MG63 (cell line): ENCODE measurements around the gene SEBOX. TPM values are rescaled to one million over a fixed set of nuclear protein-coding genes. Genes with fewer than 3 reads are reported as not detected.
A peak's percentile ranks its signal among the peaks of the same experiment; 100 is the strongest.

ENCODE experiments used
- DNase-seq: peaks from one replicate; pipeline ENCODE4 v3.0.0-alpha.2; 2020
- H3K27me3 ChIP-seq: fragments of 250-450 bp; sonication (Bioruptor Pico); 2 replicates; pipeline ENCODE4 v1.5.1; 2020; ENCODE audit warnings: mild to moderate bottlenecking, moderate library complexity
- H3K36me3 ChIP-seq: fragments of 250-450 bp; sonication (Bioruptor Pico); 2 replicates; pipeline ENCODE4 v1.5.1; 2020; ENCODE audit warnings: mild to moderate bottlenecking, moderate library complexity
- H3K4me3 ChIP-seq: fragments of 250-450 bp; sonication (Bioruptor Pico); 2 replicates; pipeline ENCODE4 v1.5.1; 2020; ENCODE audit warnings: mild to moderate bottlenecking, moderate library complexity
- H3K9me3 ChIP-seq: fragments of 250-450 bp; sonication (Bioruptor Pico); 2 replicates; pipeline ENCODE4 v1.5.1; 2020; ENCODE audit warnings: mild to moderate bottlenecking, moderate library complexity
- total RNA-seq: library from RNA; depleted of rRNA; stranded (reverse); fragments of >200 nt; shearing (Covaris generic); gene quantifications from 2 replicates; pipeline ENCODE4 v1.2.3, GENCODE V29; 2014; ENCODE audit warnings: low replicate concordance; rRNA removed

SEBOX gene, protein sequence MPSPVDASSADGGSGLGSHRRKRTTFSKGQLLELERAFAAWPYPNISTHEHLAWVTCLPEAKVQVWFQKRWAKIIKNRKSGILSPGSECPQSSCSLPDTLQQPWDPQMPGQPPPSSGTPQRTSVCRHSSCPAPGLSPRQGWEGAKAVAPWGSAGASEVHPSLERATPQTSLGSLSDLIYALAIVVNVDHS
- not detected in 2 replicates for total RNA-seq

DNA sequence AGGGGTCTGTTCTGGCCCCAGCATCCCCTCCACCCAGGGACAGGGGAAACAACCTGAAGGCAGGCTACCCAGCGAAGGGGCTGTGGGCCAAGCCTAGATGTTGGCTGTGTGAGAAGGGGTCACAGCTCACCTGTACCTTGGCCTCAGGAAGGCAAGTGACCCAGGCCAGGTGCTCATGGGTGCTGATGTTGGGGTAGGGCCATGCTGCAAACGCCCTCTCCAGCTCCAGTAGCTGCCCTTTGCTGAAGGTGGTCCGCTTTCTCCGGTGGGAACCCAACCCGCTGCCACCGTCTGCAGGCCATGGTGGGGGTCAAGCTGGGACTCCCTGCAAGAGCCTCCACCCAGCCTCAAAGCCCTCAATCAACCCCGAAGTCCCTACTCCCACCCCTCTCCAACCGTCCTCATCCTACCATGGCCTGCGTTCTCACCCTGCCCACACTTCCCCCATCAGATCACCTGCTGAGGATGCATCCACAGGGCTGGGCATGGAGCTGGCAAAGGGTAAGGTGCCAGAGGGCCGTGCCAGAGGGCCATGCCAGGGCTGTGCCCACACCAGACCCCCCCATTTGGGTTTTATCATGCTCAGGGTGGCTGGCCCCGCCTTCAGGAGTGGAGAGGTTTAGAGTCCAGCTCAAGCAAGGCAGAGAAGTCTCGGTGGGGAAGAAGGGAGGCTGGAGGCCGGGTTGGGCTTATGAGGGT lies at the start of gene SEBOX:
TSS of gene SEBOX (minus strand) at position 535 of the 699 bp plus-strand sequence. CDS start at position 487, 48 bp downstream.
- no peaks in the 10 kb centered on the region for H3K27me3 ChIP-seq
- H3K36me3 ChIP-seq = peaks cover 22% of the 10 kb centered on the region
- H3K9me3 ChIP-seq = no peaks in the 10 kb centered on the region
- no peak within 1 kb of the TSS for H3K4me3 ChIP-seq
- DNase-seq = no peak

GRCh38 chr17:28413804-28414203 lies 48.8 kb upstream of the SEBOX start:
- Histone ChIP-seq H3K36me3 (no peaks in the 10 kb centered on the region), H3K4me3 (no peak overlapping the region)
- DNase-seq = no peak

DNA sequence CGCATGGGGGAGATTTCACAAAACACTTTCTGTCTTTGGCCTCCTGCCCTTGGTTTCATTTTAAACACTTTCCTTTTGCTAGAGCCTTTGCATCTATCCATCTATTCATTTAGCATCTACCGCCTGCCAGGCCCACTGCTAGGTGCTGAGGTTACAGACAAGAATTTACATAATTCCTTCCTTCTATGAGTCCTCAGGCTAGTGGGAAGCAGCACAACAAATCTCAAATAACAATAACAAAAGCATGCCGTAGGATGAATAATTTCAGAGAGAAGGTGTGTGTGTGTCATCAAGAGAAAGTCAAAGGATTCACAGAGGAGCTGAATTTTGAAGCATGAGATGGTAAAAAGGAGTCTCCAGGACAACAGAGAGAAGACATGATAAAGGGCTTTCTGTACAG lies 47.1 kb upstream of the SEBOX start:
- H3K9me3 ChIP-seq = no peaks in the 10 kb centered on the region
- no peaks in the 10 kb centered on the region for H3K27me3 ChIP-seq
- DNase-seq = no peak
- no peak overlapping the region for H3K4me3 ChIP-seq
- H3K36me3 ChIP-seq = no peaks in the 10 kb centered on the region

More at GRCh38 chr17:28413804-28414203, 48.8 kb upstream of the SEBOX start:
- Histone ChIP-seq H3K9me3 (no peaks in the 10 kb centered on the region), H3K27me3 (no peaks in the 10 kb centered on the region)

- Histone ChIP-seq H3K4me3 (no peak overlapping the region), H3K27me3 (no peaks in the 10 kb centered on the region), H3K36me3 (no peaks in the 10 kb centered on the region), H3K9me3 (no peaks in the 10 kb centered on the region)
- DNase-seq = no peak
Observed at GRCh38 chr17:28407974-28408306, 42.9 kb upstream of the SEBOX start.

DNA sequence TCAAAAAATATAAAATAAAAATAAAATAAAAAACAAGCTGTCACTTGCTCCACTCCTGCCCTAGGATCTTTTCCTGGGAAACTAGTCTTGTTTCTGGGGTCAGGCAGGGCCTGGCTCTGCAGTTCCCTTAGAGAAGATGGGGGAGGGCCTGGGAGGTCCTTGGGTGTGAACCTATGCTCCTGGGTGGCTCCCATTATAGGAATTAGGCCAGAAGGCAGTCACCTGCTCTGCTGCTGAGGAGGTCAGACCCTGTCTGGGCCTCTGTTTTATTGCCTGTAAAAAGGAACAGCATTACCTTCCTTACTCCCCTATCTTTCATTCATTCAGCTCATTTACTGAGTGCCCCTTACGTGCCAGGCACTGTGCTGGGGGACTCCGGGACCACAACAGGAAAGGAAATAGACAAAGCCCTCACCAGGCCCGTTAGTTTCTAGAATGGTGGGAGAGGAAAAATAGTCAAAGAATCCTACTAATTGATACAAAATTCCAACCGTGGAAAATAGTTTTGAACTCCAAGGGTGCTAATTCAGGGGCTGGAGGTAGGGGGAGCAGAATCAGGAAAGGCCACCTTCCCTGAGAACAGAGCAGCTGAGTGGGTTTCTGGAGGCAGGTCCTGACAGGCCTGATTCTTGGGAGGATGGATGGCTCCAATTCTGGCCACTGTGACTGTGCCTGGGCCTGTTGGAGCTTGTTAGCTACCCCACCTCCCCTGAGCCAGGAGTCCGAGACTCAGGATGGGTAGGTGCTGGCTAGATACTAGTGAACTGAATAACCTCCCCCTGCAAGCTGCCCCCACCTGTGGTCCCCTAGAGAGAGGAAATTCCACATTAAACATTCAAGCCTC lies 42.4 kb upstream of the SEBOX start:
- H3K9me3 ChIP-seq = no peaks in the 10 kb centered on the region
- no peak for DNase-seq
- H3K27me3 ChIP-seq = no peaks in the 10 kb centered on the region
- H3K4me3 ChIP-seq = no peak overlapping the region
- no peaks in the 10 kb centered on the region for H3K36me3 ChIP-seq

- Histone ChIP-seq H3K9me3 (no peaks in the 10 kb centered on the region), H3K27me3 (no peaks in the 10 kb centered on the region), H3K36me3 (no peaks in the 10 kb centered on the region; the same call in 1 of the 2 replicates), H3K4me3 (peak overlapping the region; percentile 61)
- no peak for DNase-seq
Observed at GRCh38 chr17:28406473-28406814, 41.4 kb upstream of the SEBOX start.

DNA sequence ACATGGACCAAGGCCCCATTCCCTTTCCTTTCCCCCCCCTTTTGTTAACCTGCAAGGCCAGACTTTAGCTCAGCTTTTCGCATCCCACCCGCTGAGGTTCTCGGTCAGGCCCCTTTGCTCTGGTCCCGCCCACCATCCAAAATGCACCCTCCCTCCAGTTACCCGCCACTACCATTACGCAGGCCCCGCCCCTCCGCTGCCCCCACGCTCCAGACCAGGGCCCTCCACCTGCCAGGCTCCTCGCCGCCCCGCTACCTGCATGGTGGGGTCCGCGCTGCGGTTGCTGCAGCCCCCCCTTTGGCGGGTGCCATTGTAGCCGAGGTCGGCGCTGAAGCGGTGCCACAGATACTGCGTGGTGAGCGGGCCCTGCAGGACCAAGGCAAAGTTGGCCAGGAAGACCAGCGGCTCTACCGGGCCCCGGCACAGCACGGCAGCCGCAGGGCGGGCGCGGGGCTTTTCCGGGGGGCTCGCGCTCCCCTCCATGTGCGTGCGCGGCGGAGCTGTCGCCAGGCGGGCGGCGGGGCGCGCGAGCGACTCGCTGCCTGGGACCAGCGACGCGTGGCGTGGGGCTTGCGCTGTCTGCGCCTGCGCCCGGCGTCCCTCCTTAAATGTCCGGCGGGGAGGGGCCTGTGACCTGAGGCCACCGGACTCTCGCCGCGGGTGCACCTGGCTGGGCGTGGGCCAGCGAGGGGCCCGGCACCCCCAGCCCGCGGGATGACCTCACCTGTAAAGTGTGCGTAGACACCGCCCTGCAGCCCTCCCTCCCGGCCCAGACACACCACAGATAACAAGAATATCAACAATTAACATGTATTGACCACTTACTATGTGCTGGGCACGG lies 40.9 kb upstream of the SEBOX start, which contains the start of gene SLC46A1:
TSS of gene SLC46A1 (minus strand) at position 581 of the 841 bp plus-strand sequence. CDS start at position 483, 98 bp downstream.
- Histone ChIP-seq H3K36me3 (no peaks in the 10 kb centered on the region; the same call in 1 of the 2 replicates), H3K9me3 (no peaks in the 10 kb centered on the region), H3K4me3 (peak within 1 kb of the TSS; percentile 61), H3K27me3 (no peaks in the 10 kb centered on the region)
- peak; percentile 72 for DNase-seq

DNA sequence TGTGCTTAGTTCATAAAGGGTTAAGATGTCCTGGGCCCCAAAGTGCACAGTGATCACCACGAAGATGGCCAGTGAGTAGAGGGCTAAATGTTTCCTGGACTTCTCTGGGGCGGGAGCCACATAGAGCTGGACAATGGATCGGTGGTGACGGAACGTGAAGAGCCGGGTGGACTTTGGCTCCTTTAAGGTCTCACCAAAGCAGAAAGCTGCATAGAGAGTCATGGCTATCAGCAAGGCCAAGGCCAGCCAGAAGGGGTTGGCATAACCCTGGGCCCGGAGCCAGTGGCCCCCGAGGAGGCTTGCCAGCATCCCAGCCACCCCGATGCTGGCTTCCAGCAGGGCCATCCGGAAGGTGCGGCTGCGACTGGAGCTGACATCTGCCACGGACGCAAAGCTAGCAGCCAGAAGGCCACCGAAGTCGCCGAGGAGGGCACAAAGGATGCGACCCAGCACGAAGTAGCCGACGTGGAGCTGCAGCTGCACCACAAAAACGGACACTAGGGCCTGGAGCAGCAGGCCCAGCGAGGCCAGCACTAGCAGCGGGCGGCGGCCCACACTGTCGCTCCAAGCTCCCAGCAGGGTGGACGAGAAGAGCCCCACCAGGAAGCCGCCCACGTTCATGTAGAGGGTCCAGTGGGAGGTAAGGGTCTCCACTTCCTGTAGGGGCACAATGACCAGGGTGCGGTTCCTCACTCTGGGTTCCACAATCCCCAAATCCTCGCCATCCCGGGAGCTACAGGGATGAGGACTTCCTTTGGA lies 40.0 kb upstream of the SEBOX start:
- Histone ChIP-seq H3K9me3 (no peaks in the 10 kb centered on the region), H3K27me3 (no peaks in the 10 kb centered on the region), H3K4me3 (peak overlapping the region; percentile 61), H3K36me3 (no peaks in the 10 kb centered on the region; the same call in 1 of the 2 replicates)
- no peak for DNase-seq

GRCh38 chr17:28404461-28404811 lies 39.4 kb upstream of the SEBOX start:
- Histone ChIP-seq H3K4me3 (no peak overlapping the region), H3K36me3 (no peaks in the 10 kb centered on the region; the same call in 1 of the 2 replicates)

DNA sequence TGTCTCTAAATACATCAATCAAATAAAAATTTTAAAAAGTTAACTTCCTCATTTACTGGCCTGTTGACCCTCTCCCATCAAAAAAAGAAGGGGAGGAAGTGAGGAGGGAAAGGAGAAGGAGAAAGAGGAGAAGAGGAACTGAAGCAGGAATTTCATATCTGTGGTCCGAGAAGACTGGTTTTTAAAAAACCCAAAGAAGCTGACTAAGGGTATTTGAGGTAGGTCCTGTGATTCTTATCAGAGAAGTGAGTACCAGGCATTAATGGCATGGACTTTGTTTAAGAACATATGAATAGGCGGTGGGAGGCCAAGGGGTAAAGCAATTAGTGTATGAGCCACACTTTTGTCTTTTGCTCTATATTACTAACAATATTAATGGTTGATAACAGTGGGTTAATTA lies 39.0 kb upstream of the SEBOX start:
- Histone ChIP-seq H3K9me3 (no peaks in the 10 kb centered on the region), H3K27me3 (no peaks in the 10 kb centered on the region), H3K36me3 (peaks cover under 1% of the 10 kb centered on the region; the same call in 1 of the 2 replicates), H3K4me3 (no peak overlapping the region)
- no peak for DNase-seq

More at GRCh38 chr17:28404461-28404811, 39.4 kb upstream of the SEBOX start:
- DNase-seq = no peak
- H3K27me3 ChIP-seq = no peaks in the 10 kb centered on the region
- no peaks in the 10 kb centered on the region for H3K9me3 ChIP-seq

- no peak for DNase-seq
- no peak overlapping the region for H3K4me3 ChIP-seq
- no peaks in the 10 kb centered on the region for H3K27me3 ChIP-seq
- H3K36me3 ChIP-seq = peaks cover 7% of the 10 kb centered on the region
- H3K9me3 ChIP-seq = no peaks in the 10 kb centered on the region
Observed at GRCh38 chr17:28402844-28403243, 37.8 kb upstream of the SEBOX start.

GRCh38 chr17:28402224-28402630 lies 37.2 kb upstream of the SEBOX start:
- DNase-seq = no peak
- no peaks in the 10 kb centered on the region for H3K27me3 ChIP-seq
- H3K4me3 ChIP-seq = no peak overlapping the region
- H3K9me3 ChIP-seq = no peaks in the 10 kb centered on the region
- H3K36me3 ChIP-seq = peaks cover 11% of the 10 kb centered on the region

DNA sequence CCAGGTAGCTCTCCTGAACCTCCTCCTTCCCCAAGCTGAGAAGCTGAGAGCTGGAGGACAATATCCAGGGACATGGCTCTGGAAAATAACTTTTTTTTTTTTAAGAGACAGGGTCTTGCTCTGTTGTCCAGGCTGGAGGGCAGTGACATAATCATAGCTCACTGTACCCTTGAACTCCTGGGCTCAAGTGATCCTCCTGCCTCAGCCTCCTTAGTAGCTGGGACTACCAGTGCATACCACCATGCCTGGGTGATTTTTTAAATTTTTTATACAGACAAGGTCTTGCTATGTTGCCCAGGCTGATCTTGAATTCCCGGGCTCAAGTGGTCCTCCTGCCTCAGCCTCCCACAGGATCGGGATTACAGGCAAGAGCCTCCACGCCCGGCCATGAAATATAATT lies 34.8 kb upstream of the SEBOX start:
- H3K36me3 ChIP-seq = peaks cover 31% of the 10 kb centered on the region
- no peaks in the 10 kb centered on the region for H3K9me3 ChIP-seq
- no peak overlapping the region for H3K4me3 ChIP-seq
- no peak for DNase-seq
- no peaks in the 10 kb centered on the region for H3K27me3 ChIP-seq

DNA sequence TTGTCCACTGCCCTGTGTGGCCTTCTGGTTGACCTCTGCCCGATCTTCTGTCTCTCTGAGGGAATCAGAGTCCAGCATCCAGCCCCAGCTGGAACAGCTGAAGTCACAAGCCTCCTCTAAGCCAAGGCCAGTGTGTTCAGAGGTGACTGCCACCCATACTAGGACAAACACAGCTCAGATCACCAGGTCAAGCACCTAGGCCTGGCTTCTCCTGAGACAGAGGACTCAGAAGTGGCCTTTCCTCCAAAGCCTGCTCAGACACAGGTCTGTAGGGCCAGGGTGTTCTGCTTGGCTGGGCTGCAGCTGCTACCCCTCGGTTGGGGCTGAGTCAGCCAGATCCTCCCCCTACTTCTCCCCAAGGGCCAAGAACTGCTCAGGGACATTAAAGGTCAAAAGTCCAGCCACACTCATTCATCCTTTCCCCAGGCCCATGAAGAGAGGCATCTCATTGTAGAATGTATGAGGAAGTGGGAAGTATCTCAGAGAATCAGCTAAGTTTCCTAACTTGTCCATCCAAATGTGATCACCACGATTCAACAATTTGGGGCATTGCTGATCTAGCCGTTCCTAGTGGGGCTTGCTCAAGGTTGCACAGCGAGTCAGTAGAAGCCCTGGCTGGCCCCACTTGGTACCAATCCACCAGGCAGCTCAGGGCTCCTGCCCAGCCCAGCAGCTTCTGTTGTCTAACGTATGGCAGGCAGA lies 33.4 kb upstream of the SEBOX start:
- H3K36me3 ChIP-seq = peaks cover 31% of the 10 kb centered on the region
- DNase-seq = peak; percentile 33

GRCh38 chr17:28397687-28398279 lies 32.8 kb upstream of the SEBOX start:
- Histone ChIP-seq H3K27me3 (no peaks in the 10 kb centered on the region), H3K4me3 (no peak overlapping the region), H3K9me3 (no peaks in the 10 kb centered on the region), H3K36me3 (peaks cover 35% of the 10 kb centered on the region)
- DNase-seq = no peak

More for the DNA sequence above, 33.4 kb upstream of the SEBOX start:
- Histone ChIP-seq H3K4me3 (no peak overlapping the region), H3K9me3 (no peaks in the 10 kb centered on the region), H3K27me3 (no peaks in the 10 kb centered on the region)
